ENCODE measurements around the gene SARS2.
"Not testable (repeated sequence)": the region's sequence is repeated elsewhere in the genome, so short reads cannot be mapped to it uniquely, and the experiment has no call there.

The SARS2 gene, protein sequence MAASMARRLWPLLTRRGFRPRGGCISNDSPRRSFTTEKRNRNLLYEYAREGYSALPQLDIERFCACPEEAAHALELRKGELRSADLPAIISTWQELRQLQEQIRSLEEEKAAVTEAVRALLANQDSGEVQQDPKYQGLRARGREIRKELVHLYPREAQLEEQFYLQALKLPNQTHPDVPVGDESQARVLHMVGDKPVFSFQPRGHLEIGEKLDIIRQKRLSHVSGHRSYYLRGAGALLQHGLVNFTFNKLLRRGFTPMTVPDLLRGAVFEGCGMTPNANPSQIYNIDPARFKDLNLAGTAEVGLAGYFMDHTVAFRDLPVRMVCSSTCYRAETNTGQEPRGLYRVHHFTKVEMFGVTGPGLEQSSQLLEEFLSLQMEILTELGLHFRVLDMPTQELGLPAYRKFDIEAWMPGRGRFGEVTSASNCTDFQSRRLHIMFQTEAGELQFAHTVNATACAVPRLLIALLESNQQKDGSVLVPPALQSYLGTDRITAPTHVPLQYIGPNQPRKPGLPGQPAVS

DNA sequence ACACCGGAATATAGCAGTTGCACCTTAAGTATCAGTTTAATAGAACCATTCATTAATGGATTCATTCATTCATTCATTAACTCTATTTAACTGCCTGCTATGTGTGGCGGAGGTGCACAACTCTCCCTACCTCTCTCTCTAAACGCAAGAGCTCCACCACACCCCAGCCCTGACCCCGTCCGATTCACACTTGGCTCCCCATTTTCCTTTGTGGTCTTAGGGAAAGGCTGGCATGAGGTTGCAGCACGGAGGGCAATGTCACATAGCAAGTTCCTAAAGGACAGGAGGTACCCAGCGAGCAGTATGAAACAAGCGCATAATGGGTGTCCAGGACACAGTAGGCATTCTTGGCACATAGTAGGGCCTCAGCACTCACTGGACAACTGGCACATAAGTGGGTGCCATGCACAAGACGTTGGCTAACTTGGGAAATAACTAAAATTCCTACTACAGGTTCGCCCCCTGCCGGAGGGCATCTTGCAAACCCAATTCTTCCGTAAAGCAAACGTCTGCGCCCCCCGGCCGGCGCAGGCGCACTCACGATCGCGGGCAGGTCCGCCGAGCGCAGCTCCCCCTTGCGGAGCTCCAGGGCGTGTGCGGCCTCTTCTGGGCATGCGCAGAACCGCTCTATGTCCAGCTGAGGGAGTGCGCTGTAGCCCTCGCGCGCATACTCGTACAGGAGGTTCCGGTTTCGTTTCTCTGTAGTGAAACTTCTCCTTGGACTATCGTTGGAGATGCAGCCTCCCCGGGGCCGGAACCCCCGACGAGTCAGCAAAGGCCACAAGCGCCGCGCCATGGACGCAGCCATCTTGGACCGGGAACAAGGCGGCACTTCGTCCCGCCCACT, at the start of gene SARS2:
Gene SARS2 (minus strand): TSS at position 835 of the 847 bp plus-strand sequence. CDS start 27 bp downstream, at position 808.
- peak; percentile 71 to 91 for DNase-seq

DNA sequence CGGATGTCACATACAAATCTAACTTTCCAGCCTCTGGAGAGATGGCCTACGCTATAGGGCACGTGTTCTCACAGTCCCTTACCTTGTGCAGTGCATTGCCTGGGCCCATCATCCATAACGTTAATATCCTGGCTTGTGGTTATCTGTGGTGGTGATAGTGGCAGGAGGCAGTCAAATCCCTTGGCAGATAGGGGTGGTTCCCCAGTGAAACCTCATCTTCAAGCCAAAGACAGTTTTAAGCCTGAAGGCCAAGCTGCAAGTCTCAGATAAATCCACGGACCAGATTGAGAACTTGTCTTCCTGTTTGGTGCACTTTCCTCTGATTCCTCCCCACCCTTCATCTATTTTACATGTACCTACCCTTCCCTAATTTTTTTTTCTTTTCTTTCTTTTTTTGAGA, 49.2 kb upstream of the SARS2 start:
- DNase-seq, result no peak

DNA sequence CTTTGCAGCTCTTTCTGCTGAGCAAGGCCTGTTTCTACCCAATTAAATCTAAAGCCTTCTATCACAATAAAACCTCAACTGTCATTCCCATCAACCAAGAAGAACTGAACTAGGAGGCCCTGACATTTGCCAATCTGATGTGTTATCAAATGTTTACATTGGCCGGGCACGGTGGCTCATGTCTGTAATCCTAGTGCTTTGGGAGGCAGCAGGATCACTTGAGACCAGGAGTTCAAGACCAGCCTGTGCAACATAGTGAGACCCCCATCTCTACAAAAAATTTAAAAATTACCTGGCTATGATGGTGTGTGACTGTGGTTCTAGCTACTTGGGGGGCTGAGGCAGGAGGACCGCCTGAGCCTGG, 47.7 kb upstream of the SARS2 start:
- DNase-seq, result no peak

DNA sequence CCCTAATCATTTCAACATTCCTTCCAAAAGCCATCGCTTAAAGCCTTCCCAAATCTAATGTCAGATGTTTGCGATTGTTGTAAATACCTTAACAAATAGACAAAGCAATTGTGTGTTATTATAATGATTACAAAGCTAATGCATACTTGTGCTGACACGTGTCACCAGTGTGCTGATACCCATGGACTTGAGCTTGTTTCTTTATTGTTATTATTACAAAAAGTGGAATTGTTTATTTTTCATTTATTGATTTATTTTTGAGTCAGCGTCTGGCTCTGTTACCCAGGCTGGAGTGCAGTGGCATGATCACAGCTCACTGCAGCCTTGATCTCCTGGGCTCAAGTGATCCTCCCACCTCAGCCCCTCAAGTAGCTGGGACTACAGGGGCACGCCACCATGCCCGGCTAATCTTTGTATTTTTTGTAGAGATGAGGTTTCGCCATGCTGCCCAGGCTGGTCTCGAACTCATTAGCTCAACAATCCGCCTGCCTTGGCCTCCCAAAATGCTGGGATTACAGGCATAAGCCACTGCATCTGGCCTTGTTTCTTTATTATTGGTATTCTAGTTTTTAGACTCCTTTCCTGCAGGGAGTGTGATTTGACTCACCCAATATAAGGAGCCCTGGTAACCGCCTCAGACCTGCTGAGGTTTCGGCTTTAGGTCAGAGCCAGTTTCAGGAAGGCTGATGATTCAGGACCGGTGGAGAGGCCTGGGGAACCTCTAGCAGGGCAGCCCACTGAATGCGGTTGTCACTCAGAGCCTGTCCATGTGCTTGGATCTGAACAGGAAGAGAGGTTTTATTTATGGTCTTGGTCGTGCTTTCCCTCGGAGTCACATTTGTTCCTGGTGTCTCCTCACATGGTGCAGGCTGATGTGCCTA, 47.1 kb upstream of the SARS2 start:
- DNase-seq, result no peak

DNA sequence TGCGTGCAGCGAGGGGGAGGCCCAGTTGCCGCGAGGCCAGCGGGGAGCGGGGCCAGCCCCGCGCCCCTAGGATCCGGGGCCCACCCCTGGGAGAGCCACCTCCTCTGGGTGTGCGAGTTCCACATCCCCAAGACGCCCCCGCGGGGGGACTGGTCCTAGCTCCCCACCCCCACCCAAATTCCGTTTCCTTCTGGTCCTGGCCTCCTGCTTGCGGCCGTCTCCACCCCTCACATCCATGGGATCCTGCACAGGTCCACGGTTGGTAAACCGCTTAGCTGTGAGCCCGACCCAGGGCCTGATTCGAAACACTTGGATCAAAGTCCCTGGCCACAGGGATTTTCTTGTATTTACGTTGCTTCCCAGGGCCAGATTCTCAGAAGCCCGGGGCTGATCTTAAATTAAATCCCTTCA, 45.3 kb upstream of the SARS2 start:
- no peak for DNase-seq

DNA sequence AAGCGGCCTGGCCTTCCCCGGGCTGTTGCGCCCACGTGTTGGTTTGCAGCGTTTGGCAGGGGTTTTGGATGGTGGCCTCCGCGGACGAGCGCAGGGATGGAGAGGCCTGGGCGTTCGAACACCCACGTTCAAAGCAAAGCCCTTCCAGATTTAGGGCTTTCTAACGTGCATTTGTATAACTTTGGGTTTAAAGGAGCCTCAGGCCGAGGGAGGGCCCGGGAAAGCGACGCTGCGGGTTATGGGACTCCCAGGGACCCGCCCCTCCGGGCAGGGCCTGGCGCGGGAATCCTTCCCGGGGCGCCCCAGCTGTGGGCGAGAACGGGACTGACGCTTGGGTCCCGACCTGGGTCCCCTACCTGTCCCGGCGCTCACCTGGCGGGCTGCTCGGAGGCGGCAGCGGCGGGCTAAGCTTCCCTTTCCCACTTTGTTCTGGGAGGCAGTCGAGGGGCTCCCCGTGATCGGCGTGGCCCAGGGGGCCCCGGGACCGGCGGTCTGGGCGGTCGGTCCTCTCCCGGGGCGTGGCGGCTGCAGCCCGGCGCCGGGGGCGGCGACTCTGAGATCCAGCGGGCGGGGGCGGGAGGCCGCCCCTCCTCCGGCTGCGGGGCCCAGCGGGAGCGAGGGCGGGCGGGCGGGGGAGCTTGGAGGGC, 44.8 kb upstream of the SARS2 start, which contains the start of gene FBXO17:
Gene FBXO17 (minus strand): TSS at position 529 of the 647 bp plus-strand sequence. CDS start 25,423 bp downstream, outside the sequence.
- DNase-seq, result peak in 1 of 2 experiments; percentile 57

DNA sequence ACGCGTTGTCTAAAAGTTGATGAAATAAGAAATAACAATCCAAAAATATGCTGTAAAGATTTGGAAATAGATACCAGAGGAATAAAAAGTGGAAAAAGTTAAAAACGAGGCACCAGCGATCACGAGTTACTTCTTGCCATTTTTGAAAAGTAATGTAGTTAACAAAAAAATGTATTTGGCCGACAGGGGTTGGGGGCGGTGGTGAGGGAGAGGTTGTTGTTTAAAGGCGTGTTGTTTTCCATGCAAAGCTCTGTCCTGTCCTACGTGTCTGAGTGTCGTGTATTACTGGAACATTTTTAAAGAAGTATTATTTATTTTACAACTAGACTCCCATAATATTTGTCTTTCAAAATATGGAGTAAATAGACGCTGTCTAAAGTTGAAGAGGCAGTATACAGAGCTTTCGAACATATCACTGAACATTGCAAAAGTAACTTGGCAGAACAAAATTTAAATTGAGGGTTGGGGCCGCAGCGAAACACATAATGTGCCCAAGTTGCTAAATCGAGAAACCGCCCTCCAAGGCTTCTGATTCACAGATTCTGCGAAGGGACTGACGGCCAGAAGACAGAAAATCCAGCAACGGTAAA, 44.2 kb upstream of the SARS2 start:
- DNase-seq, result no peak

DNA sequence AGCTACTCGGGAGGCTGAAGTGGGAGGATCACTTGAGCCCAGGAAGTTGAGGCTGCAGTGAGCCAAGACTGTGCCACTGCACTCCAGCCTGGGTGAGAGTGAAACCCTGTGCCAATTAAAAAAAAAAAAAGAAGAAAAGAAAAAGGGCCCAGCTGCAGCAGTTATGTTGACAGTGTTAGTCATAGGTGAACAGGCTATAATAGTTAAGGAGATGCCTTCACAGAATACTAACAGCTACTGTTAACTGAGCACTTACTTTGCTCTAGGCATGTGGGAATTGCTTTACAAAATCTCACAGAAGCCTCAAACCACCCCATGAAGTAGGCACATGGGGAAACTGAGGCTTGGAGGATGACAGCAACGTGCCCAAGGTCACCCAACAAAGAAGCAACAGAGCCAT, 41.1 kb upstream of the SARS2 start:
- DNase-seq, result no peak

DNA sequence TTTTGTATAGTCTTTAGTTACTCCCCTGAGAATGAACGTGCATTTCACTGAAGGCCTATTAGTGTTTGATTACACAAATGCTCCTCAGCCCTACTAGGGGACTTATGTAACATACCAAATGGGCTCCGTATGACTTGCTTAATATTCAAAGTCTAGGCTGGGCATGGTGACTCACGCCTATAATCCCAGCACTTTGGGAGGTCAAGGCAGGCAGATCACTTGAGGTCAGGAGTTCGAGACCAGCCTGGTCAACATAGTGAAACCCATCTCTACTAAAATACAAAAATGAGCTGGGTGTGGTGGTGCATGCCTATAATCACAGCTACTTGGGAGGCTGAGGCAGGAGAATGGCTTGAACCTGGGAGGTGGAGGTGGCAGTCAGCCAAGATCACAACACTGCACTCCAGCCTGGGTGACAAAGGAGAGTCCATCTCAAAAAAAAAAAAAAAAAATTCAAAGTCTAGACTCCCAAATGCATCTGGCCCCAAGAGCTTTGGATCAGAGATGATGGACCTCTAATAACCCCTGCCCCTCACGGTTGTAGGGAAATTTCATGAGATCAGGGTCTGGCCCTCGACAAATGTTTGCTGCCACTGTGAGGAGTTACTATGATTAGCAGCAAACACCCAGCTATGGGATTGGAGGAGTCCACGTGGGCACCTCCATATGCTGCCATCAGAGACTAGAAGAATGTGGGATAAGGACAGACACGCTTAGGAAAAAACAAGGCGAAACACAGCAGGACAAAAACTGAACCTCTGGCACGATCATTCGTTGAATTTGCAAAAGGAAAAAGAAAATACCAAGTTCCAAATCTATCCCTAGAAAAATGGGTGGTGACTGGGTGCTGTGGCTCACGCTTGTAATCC, 40.3 kb upstream of the SARS2 start:
- no peak for DNase-seq

DNA sequence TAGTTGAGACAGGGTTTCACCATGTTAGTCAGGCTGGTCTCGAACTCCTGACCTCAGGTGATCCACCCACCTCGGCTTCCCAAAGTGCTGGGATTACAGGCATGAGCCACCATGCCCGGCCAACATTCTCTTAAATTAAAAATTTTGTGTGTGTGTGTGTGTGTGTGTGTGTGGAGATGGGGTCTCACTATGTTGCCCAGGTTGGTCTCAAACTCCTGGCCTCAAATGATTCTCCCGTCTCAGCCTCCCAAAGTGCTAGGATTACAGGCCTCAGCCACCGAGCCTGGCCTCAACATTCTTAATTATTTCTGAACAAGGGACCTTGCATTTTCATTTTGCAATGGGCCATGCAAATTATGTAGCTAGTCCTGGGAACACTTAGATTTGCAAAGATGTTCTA, 35.6 kb upstream of the SARS2 start:
- not testable (repeated sequence) for DNase-seq

DNA sequence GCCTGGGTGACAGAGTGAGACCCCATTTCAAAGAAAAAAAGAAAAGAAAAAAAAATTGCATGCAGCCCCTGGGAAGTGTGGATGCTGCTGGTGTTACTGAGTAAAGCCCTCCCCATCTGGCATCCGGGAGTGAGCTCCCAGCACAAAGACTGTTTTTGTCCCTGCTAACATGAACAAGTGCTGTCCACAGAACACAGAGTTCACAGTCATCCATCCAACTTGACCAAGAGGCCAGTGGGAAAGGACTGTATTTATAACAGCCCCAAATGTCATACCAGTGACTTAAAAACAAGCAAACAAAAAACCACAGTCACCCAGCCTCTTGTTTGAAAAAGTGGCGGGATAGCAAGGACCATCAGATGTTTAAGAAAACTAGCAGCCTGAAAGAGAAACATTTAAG, 34.2 kb upstream of the SARS2 start:
- no peak for DNase-seq

DNA sequence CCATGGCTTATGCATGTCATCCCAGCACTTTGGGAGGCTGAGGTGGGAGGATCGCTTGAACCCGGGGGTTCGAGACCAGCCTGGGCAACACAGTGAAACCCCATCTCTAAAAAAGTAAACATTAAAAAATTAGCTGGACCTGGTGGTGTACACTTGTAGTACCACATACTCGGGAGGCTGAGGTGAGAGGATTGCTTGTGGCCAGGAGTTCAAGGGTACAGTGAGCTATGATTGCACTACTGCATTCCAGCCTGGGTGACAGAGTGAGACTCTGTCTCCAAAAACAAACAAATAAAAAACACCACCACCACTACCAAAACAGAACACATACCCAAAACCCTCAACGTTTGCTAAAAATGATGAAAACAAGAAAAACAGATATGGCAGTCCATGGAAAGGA, 29.1 kb upstream of the SARS2 start:
- no peak for DNase-seq

DNA sequence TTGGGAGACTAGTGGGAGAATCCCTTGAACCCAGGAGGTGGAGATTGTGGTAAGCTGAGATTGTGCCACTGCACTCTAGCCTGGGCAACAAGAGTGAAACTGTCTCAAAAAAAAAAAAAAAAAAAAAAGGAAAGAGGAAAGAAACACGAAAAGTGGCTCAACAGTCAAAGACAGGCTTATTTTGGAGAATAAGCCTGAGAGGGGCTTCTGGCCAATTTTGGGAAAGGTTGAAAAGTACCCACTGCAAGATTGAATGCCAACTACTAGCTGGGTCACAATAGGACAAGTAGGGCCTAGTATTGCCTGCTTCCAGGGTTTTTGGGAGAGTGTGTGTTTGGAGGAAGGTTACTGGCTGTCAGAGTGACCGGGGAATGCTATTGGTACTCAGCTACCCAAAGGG, 27.7 kb upstream of the SARS2 start:
- no peak for DNase-seq

DNA sequence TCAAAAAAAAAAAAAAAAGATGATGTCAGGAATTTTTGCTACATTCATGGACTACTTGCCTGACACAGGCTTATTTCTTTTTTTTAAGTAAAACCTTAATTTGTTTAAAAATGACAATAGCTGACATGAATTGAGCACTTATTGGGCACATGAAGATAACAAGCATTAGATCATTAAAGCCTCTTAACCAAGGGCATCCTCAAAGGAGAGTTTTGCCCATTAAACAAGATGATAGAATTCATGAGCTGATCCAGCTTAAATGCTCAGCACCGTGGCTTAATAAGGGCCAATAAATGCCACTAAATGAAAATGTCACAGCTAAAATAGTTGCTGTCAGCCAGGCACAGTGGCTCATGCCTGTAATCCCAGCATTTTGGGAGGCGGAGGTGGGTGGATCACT, 25.7 kb upstream of the SARS2 start:
- DNase-seq, result no peak

DNA sequence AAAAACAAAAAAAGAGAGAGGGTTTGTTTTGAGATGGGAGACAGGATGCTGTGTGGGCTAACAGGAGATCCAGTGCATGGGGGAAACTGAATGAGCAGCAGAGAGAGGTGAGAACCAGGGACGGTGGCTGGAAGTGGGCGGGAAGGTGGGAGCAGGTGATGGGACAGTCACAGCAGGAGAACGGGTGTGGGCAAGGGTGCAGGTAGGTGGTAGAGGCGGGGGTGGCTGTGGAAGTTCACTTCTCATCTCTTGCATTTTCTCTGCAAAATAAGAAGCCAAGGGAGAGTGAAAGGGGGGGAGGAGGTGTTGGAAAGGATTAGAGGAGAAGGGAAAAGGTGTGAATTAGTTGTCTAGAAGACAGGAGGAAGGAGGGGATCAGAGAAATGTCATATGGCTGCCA, 23.1 kb upstream of the SARS2 start:
- no peak for DNase-seq

DNA sequence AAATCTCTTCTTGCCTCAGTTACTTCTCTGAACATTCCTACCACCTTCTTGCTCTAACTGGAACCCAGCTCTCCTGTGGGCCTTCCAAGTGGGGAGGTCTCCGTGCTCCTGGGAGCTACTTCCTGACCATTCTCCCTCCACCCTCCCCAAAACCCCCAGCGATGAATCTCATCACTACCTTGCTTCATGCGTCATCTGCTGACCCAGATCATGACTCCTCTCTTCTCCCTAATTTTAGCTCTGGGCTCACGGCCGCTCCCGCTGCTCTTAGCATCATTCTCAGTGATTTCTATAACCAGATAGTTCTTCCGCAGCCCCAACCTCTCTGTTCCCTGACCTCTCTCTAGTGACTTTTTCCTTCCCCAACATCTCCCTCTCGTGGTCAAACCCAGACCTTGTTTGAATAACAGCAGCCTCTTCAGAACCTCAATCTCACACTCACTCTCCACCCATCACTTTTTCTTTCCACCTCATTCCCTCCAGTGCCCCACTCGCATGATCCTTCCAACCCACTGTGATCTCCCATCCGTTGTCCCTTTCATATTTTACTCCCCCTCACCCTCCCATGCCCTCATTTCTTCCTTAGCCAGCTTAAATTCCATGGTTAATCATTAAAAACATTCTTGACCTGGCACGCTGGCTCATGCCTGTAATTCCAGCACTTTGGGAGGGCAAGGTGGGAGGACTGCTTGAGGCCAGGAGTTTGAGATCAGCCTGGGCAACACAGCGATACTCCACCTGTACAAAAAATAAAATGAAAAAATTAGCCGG, 22.0 kb upstream of the SARS2 start:
- DNase-seq, result no peak

DNA sequence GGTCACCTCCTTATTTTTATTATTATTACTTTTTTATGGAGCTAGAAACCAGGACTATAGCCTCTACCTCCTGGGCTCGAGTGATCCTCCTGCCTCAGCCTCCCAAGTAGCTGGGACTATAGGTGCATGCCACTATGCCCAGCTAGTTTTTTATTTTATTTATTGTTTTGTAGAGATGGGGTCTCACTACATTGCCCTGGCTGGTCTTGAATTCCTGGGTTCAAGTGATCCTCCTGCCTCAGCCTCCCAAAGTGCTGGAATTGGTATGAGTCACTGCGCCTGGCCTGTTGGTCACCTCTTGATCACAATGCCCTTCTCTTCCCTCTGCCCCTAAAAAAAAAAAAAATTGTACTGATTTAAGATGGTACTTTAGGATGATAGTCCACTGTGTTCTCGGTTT, 20.6 kb upstream of the SARS2 start:
- no peak for DNase-seq

DNA sequence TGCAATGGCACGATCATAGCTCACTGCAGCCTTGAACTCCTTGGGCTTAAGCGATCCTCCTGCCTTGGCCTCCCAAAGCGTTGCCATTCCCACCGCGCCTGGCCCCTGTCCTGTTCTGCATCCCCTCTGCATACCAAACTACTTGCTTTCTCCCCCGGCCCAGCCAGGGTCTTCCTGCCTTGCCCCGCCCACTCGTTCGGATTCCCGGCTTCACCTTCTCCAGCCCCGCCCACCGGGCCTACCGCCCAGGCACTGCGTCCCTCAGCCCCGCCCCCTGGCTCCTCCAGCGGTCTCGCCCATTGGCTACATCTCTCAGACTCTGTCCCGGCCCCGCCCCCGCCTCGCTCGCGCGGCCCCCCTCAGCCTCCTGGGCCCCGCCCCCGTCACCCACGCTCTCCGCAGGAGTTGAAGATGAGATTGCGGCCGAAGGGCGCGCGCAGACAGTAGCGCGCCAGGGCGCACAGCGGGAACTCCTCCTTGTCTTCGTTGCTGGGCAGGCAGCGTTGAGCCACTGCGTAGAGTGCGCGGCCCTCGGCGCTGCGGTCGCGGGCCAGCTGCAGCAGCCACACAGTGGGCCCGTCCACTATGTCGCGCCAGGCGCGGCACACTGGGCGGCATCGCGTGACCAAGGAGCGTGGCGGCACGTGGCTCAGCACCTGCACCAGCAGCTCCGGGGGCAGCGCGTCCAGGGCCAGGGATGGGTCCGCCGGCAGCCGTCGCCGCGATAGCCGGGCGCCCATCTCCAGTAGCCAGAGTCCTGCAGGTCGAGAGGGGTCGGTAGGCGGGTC, 19.2 kb upstream of the SARS2 start:
- DNase-seq, result no peak
